GM19463 (cell line): ENCODE data around the gene KLHL41.
"Not testable (repeated sequence)": the region's sequence is repeated elsewhere in the genome, so short reads cannot be mapped to it uniquely, and the experiment has no call there.

Experiments used
- ATAC-seq: cut with Tn5 transposase; IDR thresholded peaks from one replicate; pipeline ENCODE4 v1.9.1; 2021; ENCODE audit warnings: mild to moderate bottlenecking, moderate library complexity; ENCODE audit not compliant: unreplicated experiment

Gene KLHL41

GRCh38 chr2:169507698-169508097, 1.8 kb upstream of the KLHL41 start:
- no peak for ATAC-seq

- ATAC-seq, result no peak
Observed at GRCh38 chr2:169509955-169510354, 453 bp downstream of the KLHL41 start.

GRCh38 chr2:169510496-169510895, 994 bp downstream of the KLHL41 start:
- ATAC-seq, result no peak

- ATAC-seq, result no peak
Observed at GRCh38 chr2:169511818-169512217, 2.3 kb downstream of the KLHL41 start.

GRCh38 chr2:169512525-169512924, 3.0 kb downstream of the KLHL41 start:
- no peak for ATAC-seq

GRCh38 chr2:169513094-169513493, 3.6 kb downstream of the KLHL41 start:
- ATAC-seq, result no peak

GRCh38 chr2:169513926-169514325, 4.4 kb downstream of the KLHL41 start:
- ATAC-seq, result no peak

GRCh38 chr2:169514758-169515157, 5.3 kb downstream of the KLHL41 start:
- not testable (repeated sequence) for ATAC-seq

- ATAC-seq, result not testable (repeated sequence)
Observed at GRCh38 chr2:169516488-169516995, 7.0 kb downstream of the KLHL41 start.

- ATAC-seq, result no peak
Observed at GRCh38 chr2:169520896-169521295, 11.4 kb downstream of the KLHL41 start.

GRCh38 chr2:169523681-169524080, 14.2 kb downstream of the KLHL41 start:
- ATAC-seq, result no peak

GRCh38 chr2:169525434-169525833, 15.9 kb downstream of the KLHL41 start:
- ATAC-seq, result no peak

GRCh38 chr2:169526451-169526850, 16.9 kb downstream of the KLHL41 start:
- ATAC-seq, result no peak

- ATAC-seq, result peak; percentile 87
Observed at GRCh38 chr2:169528271-169528701, 18.8 kb downstream of the KLHL41 start.

GRCh38 chr2:169539460-169539859, 30.0 kb downstream of the KLHL41 start:
- not testable (repeated sequence) for ATAC-seq

- ATAC-seq, result no peak
Observed at GRCh38 chr2:169540146-169540545, 30.6 kb downstream of the KLHL41 start.

GRCh38 chr2:169542433-169542832, 32.9 kb downstream of the KLHL41 start:
- ATAC-seq, result no peak

- ATAC-seq, result no peak
Observed at GRCh38 chr2:169546756-169547155, 37.3 kb downstream of the KLHL41 start.

- no peak for ATAC-seq
Observed at GRCh38 chr2:169561364-169561763, 51.9 kb downstream of the KLHL41 start.

- ATAC-seq, result not testable (repeated sequence)
Observed at GRCh38 chr2:169562084-169562483, 52.6 kb downstream of the KLHL41 start.

- ATAC-seq, result no peak
Observed at GRCh38 chr2:169562519-169562918, 53.0 kb downstream of the KLHL41 start.

- no peak for ATAC-seq
Observed at GRCh38 chr2:169565686-169566085, 56.2 kb downstream of the KLHL41 start.

- ATAC-seq, result no peak
Observed at GRCh38 chr2:169569948-169570347, 60.4 kb downstream of the KLHL41 start.
